ENCODE results near the gene CLEC16A.
"Not testable (repeated sequence)": the region's sequence is repeated elsewhere in the genome, so short reads cannot be mapped to it uniquely, and the experiment has no call there.

Gene CLEC16A

DNA sequence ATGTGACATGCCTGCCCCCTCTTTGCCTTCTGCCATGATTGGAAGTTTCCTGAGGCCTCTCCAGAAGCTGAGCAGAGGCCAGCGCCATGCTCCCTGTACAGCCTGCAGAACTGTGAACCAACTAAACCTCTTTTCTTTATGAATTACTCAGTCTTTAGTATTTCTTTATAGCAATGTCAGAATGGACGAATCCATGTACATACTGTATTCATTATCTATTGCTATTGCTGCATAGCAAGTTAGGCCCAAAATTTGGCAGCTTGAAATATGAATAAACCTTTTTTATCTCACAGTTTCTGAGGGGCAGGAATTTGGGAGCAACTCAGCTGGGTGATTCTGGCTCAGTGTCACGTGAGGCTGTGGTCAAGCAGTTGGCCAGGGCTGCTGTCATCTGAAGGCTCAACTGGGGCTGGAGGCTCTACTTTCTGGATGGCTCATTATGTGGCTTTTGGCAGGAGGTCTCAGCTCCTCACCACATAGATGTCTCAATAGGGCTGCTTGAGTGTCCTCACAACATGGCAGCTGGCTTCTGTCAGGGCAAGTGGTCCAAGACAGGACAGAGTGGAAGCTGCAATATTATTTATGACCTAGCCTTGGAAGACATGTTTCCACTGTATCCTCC, 271.7 kb downstream of the CLEC16A start:
- DNase-seq (ENCODE audit: low spot score): no peak
- FAIRE-seq: no peak

DNA sequence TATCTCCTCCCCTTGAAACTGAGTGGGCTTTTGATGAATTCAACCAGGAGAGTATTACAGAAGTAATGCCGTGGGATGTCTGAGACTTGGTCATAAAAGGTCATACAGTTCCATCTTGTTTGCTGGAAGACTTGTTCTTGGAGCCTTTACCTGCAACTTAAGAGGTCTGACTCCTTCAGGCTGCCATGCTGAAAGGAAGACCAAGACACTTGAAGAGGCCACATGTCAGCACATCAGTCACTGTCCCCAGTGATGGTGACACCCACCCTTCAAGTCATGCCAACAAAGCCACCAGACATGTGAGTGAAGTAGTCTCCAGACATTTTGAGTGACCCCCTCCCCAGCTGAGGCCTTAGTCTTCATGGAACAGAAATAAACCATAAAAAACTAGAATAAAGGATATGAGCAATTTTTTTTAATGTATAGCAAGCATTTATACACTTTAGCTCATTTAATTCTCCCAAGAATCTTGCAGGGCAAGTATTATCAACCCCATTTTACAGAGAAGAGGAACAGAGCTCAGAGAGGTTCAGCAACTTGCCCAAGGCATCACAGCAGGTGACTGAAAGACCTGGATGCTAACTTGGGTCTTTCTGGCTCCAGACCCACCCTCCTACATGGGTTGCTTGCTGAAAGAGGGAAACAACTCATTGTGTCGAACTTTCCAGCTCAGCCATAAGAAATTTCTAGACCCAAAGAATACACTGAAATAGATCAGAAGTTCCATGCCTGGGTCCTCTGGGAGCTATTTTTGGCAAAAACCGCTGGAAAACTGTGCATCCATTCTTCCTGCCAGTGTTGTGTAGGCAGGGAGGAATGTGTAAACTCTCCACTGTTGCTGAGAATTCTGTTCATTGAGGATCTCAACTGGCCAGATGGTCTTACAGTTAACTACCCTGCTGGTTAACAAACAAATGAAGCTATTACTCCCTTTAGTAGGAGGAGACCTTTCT, 273.6 kb downstream of the CLEC16A start:
- DNase-seq (ENCODE audit: low spot score) (no peak), FAIRE-seq (no peak)

DNA sequence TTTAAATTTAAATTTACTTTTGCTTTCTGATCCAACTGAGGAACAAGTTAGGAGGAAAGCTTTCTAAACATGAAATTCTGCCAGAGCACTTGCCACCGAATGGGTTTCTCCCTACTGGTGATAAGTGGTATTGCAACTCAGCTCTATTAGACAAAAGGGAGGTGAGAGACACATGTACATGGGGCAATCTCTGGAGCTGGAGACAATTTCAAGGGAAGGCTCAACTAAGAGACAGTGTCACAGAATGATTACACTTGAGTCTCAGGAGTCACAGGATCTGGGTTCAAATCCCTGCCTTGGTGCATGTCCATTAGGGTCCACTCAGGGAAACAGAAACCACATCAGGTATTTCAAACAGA, 274.2 kb downstream of the CLEC16A start:
- FAIRE-seq: no peak
- DNase-seq (ENCODE audit: low spot score): no peak

DNA sequence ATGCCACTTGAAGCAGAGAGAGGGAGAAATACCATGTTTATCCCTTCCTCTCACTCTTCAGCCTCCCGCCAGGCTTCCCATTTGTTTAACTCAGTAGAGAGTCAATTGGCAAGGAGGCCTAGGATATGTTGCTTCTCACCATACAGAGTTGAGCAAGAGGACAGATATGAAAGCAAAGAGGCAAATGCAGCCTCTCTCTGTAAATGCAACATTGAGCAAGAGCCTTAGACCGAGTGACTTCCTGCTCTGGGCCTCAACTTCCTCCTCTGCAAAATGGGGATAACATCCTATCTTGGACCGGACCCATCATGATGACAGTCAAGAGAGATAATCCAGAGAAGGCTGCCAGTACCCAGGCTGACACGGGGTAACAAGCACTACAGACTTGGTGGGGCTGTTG, 274.8 kb downstream of the CLEC16A start:
- FAIRE-seq (no peak), DNase-seq (ENCODE audit: low spot score) (no peak)

DNA sequence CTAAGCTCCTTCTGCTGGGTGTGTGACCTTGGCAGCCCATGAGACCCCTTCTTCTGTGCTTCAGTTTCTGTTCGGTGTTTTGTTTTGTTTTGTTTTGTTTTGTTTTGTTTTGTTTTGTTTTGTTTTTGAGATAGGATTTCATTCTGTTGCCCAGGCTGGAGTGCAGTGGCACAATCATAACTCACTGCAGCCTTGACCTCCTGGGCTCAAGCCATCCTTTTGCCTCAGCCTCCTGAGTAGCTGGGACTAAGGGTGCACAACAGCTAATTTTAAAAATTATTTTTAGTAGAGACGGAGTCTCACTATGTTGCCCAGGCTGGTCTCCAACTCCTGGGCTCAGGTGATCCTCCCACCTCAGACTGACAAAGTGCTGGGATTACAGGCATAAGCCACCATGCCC, 276.1 kb downstream of the CLEC16A start:
- FAIRE-seq; DNase-seq (ENCODE audit: low spot score): not testable (repeated sequence)

DNA sequence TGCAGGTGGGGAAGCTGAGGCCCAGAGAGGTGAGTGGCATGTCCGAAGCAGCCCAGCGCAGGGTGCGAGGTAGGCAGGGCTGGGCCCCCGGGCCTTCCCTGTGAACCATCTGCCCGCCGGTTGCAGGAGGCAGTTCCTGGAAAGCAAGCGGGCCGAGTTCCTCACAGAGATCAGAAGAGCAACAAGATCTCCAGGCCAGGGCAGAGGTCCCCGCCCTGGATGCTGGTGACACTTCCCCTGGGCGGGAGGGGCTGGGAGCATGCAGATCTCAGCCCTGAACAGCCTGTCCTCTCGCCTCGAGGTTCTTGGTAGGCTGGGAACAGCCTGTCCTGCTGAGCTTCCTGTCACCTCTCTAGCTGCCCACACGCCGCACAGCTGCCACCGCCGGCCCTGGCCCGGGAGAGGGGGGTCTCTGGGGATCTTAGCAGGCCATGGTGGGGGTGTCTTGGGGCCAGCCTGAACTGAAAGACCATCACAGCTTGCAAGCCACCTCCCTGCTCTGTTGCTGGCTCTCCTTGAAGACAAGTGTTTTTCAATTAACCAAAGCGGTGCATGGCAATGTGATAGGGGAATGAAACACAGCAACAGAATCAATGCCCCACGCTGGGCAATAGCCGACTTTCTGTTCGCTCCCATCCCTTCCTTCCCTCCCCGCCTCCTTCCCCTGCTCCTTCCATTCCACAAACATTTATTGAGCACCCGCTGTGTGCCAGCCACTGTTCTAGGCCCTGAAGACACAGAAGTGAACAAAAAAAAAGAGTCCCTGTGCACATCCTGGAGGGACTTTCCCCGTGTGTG, 279.9 kb downstream of the CLEC16A start:
- DNase-seq (ENCODE audit: low spot score): no peak
- FAIRE-seq: no peak

DNA sequence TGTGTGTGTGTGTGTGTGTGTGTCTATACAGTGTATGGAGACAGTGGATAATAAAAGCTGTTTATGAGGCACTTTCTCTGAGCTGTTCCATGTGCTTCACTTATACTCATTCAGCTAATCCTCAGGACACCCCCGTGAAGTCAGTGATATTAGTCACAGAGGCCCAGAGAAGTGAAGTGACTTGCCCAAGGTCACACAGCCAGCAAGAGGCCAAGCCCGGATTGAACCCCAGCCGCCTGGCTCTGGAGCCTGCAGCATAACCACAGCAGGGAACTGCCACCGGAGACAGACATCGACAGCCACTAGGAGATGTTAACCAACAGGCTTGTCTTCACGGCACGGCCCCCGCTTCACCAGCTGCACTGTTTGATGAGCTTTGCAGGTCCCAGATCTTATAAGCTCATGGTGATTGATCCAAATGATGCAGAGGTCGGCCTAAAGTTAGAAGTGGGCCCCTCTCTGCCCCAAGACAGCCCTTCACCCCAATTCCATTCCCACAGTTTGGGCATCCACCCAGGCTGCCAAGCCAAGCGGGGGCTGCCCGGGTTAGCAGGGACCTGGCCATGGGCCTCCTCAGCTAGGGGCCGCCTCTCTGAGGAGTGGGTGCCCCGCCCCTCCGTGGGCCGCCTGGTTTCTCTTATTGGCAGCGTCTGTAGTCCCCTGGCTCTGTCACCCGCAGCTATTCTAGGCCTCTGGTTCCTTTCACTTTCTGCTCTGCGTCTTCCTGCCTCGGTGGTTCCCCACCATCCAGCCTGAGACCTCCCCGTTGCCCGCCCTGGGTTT, 280.7 kb downstream of the CLEC16A start:
- FAIRE-seq: no peak

DNA sequence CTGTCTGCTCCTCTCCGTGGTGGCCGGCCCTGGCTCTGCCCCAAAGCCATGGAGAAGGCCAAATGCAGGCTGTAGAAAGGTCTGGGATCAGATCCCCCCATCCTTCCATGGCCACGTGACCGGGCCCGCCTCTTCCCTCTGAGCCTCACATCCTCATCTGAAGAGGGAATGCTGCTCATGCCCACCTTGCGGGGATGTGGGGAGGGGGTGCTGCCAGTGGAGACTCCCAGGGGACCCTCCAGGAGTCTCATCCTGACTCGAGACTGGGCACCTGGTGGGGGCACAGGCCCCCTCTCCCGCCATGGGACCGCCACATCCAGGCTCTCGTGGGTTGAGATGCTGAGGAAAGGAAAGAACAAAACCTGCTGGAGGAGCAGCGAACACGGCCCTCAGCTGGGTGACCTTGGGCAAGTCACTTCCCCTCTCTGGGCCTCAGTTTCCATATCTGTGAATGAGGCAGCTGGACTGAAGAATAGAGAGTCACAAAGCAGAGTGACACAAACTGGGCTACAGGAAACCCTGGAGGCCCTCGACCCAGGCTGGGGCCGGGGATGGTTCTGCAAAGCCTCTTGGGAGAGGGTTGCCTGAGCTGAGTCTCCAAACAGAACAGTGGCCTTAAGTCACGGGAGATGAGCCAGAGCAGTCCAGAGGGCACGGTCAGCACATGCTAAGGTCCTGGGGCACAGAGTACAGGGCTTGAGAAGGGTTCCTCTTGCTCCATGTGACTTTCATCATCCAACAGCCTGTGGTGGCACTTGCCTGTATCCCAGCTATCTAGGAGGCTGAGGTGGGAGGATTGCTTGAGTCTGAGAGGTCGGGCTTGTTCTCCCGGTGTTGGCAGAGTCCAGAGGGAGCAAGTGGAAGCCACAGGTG, 281.5 kb downstream of the CLEC16A start:
- FAIRE-seq (no peak), DNase-seq (ENCODE audit: low spot score) (no peak)

More for the DNA sequence above, 280.7 kb downstream of the CLEC16A start:
- DNase-seq (ENCODE audit: low spot score): no peak

DNA sequence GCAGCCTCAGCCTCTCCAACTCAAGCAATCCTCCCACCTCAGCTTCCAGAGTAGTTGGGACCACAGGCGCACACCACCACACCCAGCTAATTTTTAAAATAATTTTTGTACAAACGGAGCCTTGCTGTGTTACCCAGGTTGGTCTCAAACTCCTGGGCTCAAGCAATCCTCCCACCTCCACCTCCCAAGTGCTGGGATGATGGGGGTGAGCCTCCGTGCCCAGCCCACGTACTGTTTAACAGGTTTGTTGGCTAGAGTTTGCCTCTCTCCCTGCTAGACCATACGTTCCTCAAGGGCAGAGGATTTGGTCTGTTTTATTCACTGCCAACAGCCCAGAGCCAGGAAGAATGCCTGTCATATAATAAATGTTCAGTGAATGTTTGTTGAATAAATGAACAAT, 285.1 kb downstream of the CLEC16A start:
- FAIRE-seq (no peak), DNase-seq (ENCODE audit: low spot score) (no peak)

DNA sequence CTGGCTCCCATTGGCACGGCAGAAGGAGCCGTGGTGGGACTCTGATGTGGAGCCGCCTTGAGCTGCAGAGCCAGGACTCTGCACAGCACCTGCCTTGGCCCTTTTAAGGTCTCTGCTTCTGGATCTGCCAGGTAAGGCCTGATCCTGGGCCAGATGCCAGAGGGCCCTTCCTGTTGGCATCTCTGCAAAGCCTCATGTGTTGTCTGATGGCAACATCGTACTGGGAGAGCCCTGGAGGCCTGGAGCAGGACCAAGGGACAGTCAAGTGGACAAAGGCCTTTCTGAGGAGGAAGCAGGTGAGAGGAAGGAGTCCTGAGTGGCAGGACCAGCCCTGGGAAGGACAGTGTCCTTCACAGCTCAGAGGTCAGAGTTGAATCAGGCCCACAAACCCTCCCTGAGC, 285.5 kb downstream of the CLEC16A start:
- FAIRE-seq (no peak), DNase-seq (ENCODE audit: low spot score) (no peak)

DNA sequence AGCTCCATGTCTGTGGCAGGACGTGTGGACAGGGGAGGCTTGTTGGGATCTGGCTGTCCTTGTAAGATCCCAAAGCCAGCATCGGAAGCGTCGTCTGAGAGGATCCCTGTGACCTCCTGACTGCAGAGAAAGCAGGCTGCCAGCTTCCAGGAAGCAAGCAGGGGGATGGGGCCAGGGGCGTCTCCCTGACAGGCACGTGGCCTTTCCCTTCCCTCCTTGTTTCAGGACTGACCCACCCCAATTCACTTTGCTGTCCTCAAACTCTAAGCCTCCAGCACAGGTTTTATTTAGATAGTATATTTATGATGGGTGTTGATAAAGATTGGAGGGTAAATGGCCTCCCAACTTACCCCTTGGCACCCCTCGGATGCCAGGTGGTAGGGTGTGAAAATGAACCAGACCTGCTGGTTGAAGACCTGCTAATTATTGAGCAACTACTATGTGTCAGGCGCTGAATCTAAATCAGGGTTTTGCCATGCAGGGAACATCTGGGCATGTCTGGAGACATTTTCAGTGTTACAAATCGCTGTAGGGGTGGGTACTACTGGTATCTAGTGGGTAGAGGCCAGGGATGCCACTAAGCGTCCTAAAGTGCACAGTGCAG, 287.1 kb downstream of the CLEC16A start:
- DNase-seq (ENCODE audit: low spot score) (no peak), FAIRE-seq (no peak)
